ENCODE measurements around the gene GRIN2C. TPM values are rescaled to one million over a fixed set of nuclear protein-coding genes. Genes with fewer than 3 reads are reported as not detected.
A peak's percentile ranks its signal among the peaks of the same experiment; 100 is the strongest.

The GRIN2C gene
- total and polyA plus RNA-seq, 9 of the 15 experiments (the other 6 are each of a cell fraction or from before 2014, with no cell fraction given), result under 0.01 to 0.33 (median 0.10) TPM; not detected in 2

GRCh38 chr17:74868251-74868907, 8.7 kb upstream of the GRIN2C start (continued):
- TF ChIP-seq CREB1 (IDR thresholded peaks at IDR 0.05), result no peak; the same call in 1 of the 2 replicates
- TF ChIP-seq CREB1 (CRISPR knock-in tag; IDR thresholded peaks at IDR 0.05), result no peak
- no peak for TF ChIP-seq E4F1 (CRISPR knock-in tag; IDR thresholded peaks at IDR 0.05; ENCODE audit: borderline replicate concordance)
- TF ChIP-seq ZNF253 (CRISPR knock-in tag; conservative IDR thresholded peaks at IDR 0.05), result no peak
- no peak for TF ChIP-seq STAG1 (CRISPR knock-in tag; IDR thresholded peaks at IDR 0.05; ENCODE audit: borderline replicate concordance)

GRCh38 chr17:74866198-74866835, 6.6 kb upstream of the GRIN2C start:
- no peaks in the 10 kb centered on the region for H3K9me1 ChIP-seq (ENCODE audit: control insufficient read depth, insufficient read depth, low read length)
- H3K9me3 ChIP-seq (replicated peaks; ENCODE audit: control insufficient read depth, insufficient read depth, low read depth, low read length), result no peaks in the 10 kb centered on the region
- H3K4me1 ChIP-seq (replicated peaks in 1 of 2; ENCODE audit: control insufficient read depth in 2 of 2, insufficient read depth in 2 of 2, low read length in 2 of 2), result peaks cover 43 to 75% of the 10 kb centered on the region in 2 experiments
- TF ChIP-seq RFX5 (IDR thresholded peaks at IDR 0.05; ENCODE audit: low read depth, low read length), result no peak
- peak; percentile 54; the same call in 1 of the 2 replicates for TF ChIP-seq RBFOX2 (IDR thresholded peaks at IDR 0.05; ENCODE audit: low read depth, low read length)
- in situ Hi-C loops (cut with MboI), result no loop called here
- POLR2A ChIA-PET, result interaction anchor here (0.9 to 1.8 kb wide), 5 partner anchors 10 to 94 kb away, joined by 3 to 8 read pairs (median 4); no protein-coding TSS in a partner anchor
- H2AFZ ChIP-seq (ENCODE audit: low read depth, low read length), result no peak overlapping the region
- no peak for DNase-seq (ENCODE audit: extremely low read depth in 1 of 4, low spot score in 3 of 4)
- FAIRE-seq, result no peak
- peak overlapping the region in 1 of 2 experiments; percentile 65; a peak in 1 of 4 replicates for H3K9ac ChIP-seq (ENCODE audit: insufficient read depth in 1 of 2, low read depth in 2 of 2, low read length in 2 of 2)
- no peak for ATAC-seq
- H4K20me1 ChIP-seq (replicated peaks; ENCODE audit: control insufficient read depth, insufficient read depth, low read length), result no peaks in the 10 kb centered on the region
- H3K79me2 ChIP-seq (ENCODE audit: control insufficient read depth, insufficient read depth, low read length), result peaks cover 12% of the 10 kb centered on the region; the same call in 2 of the 3 replicates
- H3K36me3 ChIP-seq (ENCODE audit: control insufficient read depth, insufficient read depth, low read length), result peaks cover 58% of the 10 kb centered on the region; the same call in 2 of the 3 replicates
- H3K27me3 ChIP-seq (ENCODE audit: control insufficient read depth in 2 of 2, insufficient read depth in 2 of 2, low read length in 2 of 2), result no peaks in the 10 kb centered on the region
- no TSS peak for BruUV-seq (replicated peaks)
- 83% methylated on average over 12 of the region's 19 CpGs for WGBS (ENCODE audit: insufficient coverage, low coverage, missing lambda C conversion rate)
- intact Hi-C loops (cut with micrococcal nuclease), result loop anchor here (5.0 kb wide), 2 partner anchors 91 to 119 kb away; partner anchors contain the start of gene NHERF1
- no peak overlapping the region for H3K4me3 ChIP-seq
- H3K27ac ChIP-seq (ENCODE audit: extremely low read depth, low read depth, low read length), result no peak overlapping the region
- no peak overlapping the region for H3K4me2 ChIP-seq (ENCODE audit: insufficient read depth, low read length)
- CTCF ChIA-PET (ENCODE audit: low intra/inter-chr PET ratio), result interaction anchor here (2.1 kb wide), 1 partner anchor 74 kb away, joined by 19 read pairs; no protein-coding TSS in a partner anchor

All from K562 (cell line).